Kidney (tissue), 11 donors: Measurements from ENCODE around the gene NOMO2. TPM values are rescaled to one million over a fixed set of nuclear protein-coding genes. Genes with fewer than 3 reads are reported as not detected.
A peak's percentile ranks its signal among the peaks of the same experiment; 100 is the strongest.
"Not testable (repeated sequence)": the region's sequence is repeated elsewhere in the genome, so short reads cannot be mapped to it uniquely, and the experiment has no call there.

Experiments
- DNase-seq, 5 donors: peaks; one replicate each; pipeline ENCODE4 v3.0.0-alpha.2; 2013 to 2020
- FAIRE-seq: peaks from 2 replicates; lab custom pipeline; 2012; peaks lifted over from hg19 to GRCh38; lab: Jason Lieb, UNC
- H3K27ac ChIP-seq, 2 donors: one replicate each; pipeline ENCODE4 v1.7.0; 2013; ENCODE audit warnings: low read depth in 2 of 2, low read length in 2 of 2, inconsistent platforms in 1 of 2
- H3K27me3 ChIP-seq: one replicate; pipeline ENCODE4 v1.7.1; 2013; ENCODE audit warnings: low read length, inconsistent platforms; ENCODE audit not compliant: control insufficient read depth, insufficient read depth
- H3K36me3 ChIP-seq, 3 donors: one replicate each; pipeline versions ENCODE4 v1.7.0 to v1.7.1; 2013; ENCODE audit warnings: low read length in 3 of 3, control low read depth in 1 of 3, inconsistent platforms in 1 of 3; ENCODE audit not compliant: insufficient read depth in 3 of 3, control insufficient read depth in 2 of 3
- H3K4me1 ChIP-seq, 3 donors: one replicate each; pipeline versions ENCODE4 v1.7.0 to v1.7.1; 2013; ENCODE audit warnings: low read length in 3 of 3, inconsistent platforms in 1 of 3, low read depth in 1 of 3; ENCODE audit not compliant: control insufficient read depth in 2 of 3, insufficient read depth in 2 of 3
- H3K4me3 ChIP-seq, 3 donors: one replicate each; pipeline versions ENCODE4 v1.7.0 to v1.8.1; 2013; ENCODE audit warnings: low read length in 3 of 3, control low read depth in 1 of 3, inconsistent platforms in 1 of 3
- H3K9ac ChIP-seq, 3 donors: one replicate each; pipeline versions ENCODE4 v1.7.0 to v1.7.1; 2013; ENCODE audit warnings: low read length in 3 of 3, control low read depth in 1 of 3, inconsistent platforms in 1 of 3
- H3K9me3 ChIP-seq, 3 donors: one replicate each; pipeline versions ENCODE4 v1.7.0 to v1.7.1; 2013; ENCODE audit warnings: low read length in 3 of 3, control low read depth in 1 of 3, inconsistent platforms in 1 of 3; ENCODE audit not compliant: control insufficient read depth in 2 of 3, insufficient read depth in 1 of 3
- intact Hi-C: fragments of 100-400 bp; cut with DNase I; formaldehyde crosslinking; loops from one replicate; pipeline ENCODE4 v1.11.1; 2022
- polyA plus RNA-seq: library from polyadenylated mRNA; stranded (reverse); fragments of 350-450 nt; fragmentation: Illumina TruSeq; extraction: RNeasy Lipid Tissue Mini Kit (QIAGEN cat#74804); gene quantifications from one replicate; pipeline ENCODE4 v1.2.3, GENCODE V29; 2014; ENCODE audit warnings: low read depth, low replicate concordance; ENCODE audit not compliant: insufficient read depth
- total RNA-seq: library from RNA; stranded (reverse); fragmentation: NEBNext Ultra II Directional; extraction: Animal tissue kit (Norgen Biotek cat#: 25700); gene quantifications from one replicate; pipeline ENCODE4 v1.2.1, GENCODE V29; 2021
- donor health status: control.
- donor health status: control.
- donor health status: DM: yes; HTN: yes; CAD: no.
- donor health status: Normal renal cell carcinoma (clear cell type).

NOMO2 gene
- total and polyA plus RNA-seq, 2 donors from 2014 or later: 87.2 to 157 TPM

DNA sequence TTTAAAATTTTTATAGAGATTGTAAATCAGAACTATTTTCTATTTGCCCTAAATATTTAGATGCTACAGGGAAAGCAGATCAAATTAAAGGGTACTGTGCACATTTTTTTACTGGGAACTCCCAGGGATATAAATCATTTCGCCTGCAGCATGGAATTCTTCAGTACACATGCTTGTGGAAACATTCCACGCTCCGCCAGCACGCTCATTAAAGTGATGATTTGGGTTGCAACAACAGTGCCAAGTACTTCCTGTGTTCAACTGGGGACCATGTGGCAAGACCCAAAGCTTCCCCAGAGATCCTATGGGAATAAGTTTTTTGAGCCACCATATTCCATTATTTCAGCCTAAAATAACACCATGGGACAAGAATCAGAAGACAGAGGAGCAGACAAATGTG, 35.4 kb upstream of the NOMO2 start:
- H3K9ac ChIP-seq, H3K9me3 ChIP-seq, H3K4me3 ChIP-seq, H3K4me1 ChIP-seq, H3K27ac ChIP-seq, FAIRE-seq, intact Hi-C loops, H3K36me3 ChIP-seq, H3K27me3 ChIP-seq: not testable (repeated sequence)
- peak in 3 of 5 donors; percentile 56 to 79 (median 61) for DNase-seq

GRCh38 chr16:18595796-18596195, 33.9 kb upstream of the NOMO2 start:
- intact Hi-C loops, H3K27me3 ChIP-seq, H3K9ac ChIP-seq, H3K36me3 ChIP-seq, H3K4me3 ChIP-seq, H3K27ac ChIP-seq, DNase-seq, H3K9me3 ChIP-seq, H3K4me1 ChIP-seq, FAIRE-seq: not testable (repeated sequence)

DNA sequence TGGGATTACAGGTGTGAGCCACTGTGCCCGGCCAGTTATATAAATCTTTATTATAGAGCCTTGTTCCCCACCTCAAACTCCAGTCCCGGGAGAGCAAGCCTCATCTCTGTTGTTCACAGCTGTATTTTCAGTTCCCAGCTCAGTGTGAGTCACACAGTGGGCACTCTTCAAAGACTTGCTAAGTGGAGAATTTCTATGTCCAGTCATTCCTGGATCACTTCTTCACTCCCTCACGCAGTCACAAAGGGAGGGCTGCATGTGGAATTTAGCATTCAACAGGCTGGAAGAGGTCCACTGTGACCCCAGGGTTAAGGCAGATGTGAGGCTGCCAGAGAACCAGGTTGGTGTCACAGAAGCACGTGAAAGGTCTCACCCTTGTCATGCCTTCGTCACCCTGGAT, 33.0 kb upstream of the NOMO2 start:
- FAIRE-seq, H3K4me3 ChIP-seq, H3K9ac ChIP-seq, H3K27me3 ChIP-seq, H3K4me1 ChIP-seq, DNase-seq, intact Hi-C loops, H3K27ac ChIP-seq, H3K9me3 ChIP-seq, H3K36me3 ChIP-seq: not testable (repeated sequence)

- DNase-seq, intact Hi-C loops, FAIRE-seq, H3K9ac ChIP-seq, H3K9me3 ChIP-seq, H3K27me3 ChIP-seq, H3K4me3 ChIP-seq, H3K4me1 ChIP-seq, H3K36me3 ChIP-seq, H3K27ac ChIP-seq: not testable (repeated sequence)
These were observed 32.0 kb upstream of the NOMO2 start for GRCh38 chr16:18593904-18594303.

DNA sequence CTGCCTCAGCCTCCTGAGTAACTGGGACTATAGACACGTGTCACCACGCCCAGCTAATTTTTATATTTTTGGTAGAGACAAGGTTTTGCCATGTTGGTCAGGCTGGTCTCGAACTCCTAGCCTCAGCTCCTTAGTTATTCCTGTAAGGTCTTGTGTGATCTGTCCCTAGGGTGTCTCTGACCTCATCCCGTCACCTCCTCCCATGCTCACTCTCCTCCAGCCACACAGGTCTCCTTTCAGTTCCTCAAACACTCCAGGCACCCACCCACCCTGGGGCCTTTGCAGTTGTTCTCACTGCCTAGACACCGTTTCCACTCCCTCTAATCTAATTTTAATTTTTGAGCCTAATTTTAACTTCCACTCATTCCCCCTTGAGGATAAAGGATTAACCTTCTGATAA, 31.1 kb upstream of the NOMO2 start:
- H3K9ac ChIP-seq, H3K27me3 ChIP-seq, H3K4me1 ChIP-seq, FAIRE-seq, intact Hi-C loops, H3K4me3 ChIP-seq, H3K9me3 ChIP-seq, H3K27ac ChIP-seq, H3K36me3 ChIP-seq, DNase-seq: not testable (repeated sequence)

DNA sequence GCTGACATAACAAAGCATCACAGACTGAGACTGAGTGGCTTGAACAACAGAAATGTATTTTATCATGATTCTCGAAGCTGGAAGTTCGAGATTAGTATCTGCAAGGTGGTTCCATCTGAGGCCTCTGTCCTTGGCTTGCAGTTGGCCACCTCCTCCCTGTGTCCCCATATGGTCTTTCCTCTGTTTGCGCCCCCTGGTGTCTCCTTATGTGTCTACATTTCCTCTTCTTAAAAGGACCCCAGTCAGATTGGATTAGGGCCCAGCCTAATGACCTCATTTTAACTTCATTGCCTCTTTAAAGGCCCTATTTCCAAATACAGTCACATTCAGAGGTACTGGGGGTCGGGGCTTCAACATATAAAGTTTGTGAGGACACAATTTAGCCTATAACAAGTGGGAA, 30.0 kb upstream of the NOMO2 start:
- intact Hi-C loops, H3K4me3 ChIP-seq, FAIRE-seq, H3K9ac ChIP-seq, H3K9me3 ChIP-seq, H3K27me3 ChIP-seq, H3K27ac ChIP-seq, H3K4me1 ChIP-seq, H3K36me3 ChIP-seq: not testable (repeated sequence)
- peak in 2 of 5 donors; percentile 6 to 39 for DNase-seq

GRCh38 chr16:18591441-18591840, 29.5 kb upstream of the NOMO2 start:
- not testable (repeated sequence) for DNase-seq

DNA sequence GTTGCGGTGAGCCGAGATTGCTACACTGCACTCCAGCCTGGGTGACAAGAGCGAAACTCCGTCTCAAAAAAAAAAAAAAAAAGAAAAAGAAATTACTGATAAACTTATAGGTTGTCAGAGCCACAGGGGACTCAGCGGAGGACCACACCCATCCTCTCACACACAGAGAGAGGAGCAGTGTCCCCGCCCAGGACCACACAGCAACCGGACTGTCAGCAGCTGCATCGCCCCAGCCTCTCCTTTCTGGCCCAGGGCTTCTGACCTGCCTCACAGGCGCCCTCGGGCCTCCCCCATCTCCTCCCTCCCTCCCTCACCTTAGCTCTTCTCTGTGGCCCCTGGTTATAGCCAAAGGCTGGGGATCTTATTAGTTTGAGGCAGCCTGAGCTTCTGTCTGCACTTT, 27.9 kb upstream of the NOMO2 start:
- not testable (repeated sequence) for H3K27me3 ChIP-seq, DNase-seq

More at GRCh38 chr16:18591441-18591840, 29.5 kb upstream of the NOMO2 start:
- H3K36me3 ChIP-seq, H3K4me1 ChIP-seq, H3K27ac ChIP-seq, FAIRE-seq, H3K9me3 ChIP-seq, H3K9ac ChIP-seq, H3K27me3 ChIP-seq, H3K4me3 ChIP-seq, intact Hi-C loops: not testable (repeated sequence)

More for the DNA sequence above, 27.9 kb upstream of the NOMO2 start:
- H3K4me3 ChIP-seq, FAIRE-seq, H3K27ac ChIP-seq, H3K4me1 ChIP-seq, H3K9ac ChIP-seq, H3K36me3 ChIP-seq, H3K9me3 ChIP-seq, intact Hi-C loops: not testable (repeated sequence)
